Activated T-cell treated with anti-CD3 and anti-CD28 coated beads for 48 hours (primary cell): ENCODE measurements around the gene SHOC1.
"Not testable (repeated sequence)": the region's sequence is repeated elsewhere in the genome, so short reads cannot be mapped to it uniquely, and the experiment has no call there.

Experiments used
- DNase-seq: peaks from one replicate; pipeline ENCODE4 v3.0.0-alpha.2; 2020; ENCODE audit warnings: low read depth

SHOC1 gene

GRCh38 chr9:111805262-111805661 is 10.5 kb upstream of the SHOC1 start:
- no peak for DNase-seq

DNA sequence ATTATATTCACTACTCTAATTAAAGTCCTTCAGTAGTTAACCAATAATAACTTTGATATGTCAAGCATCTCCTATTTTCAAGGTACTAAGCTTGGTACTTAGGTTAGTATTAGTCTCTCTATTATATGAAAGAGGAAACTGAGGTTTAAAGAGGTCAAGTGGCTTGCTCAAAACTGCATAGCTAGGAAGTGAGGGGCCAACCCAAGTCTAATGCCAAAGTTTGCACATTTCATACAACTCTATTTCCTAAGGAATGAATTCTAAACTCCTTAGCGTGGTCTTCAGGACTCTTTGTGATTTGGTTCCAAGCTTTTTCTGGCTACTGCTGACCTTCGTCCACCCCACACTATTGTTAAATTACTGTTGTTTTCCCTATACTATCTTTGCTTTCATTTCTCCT is 9.9 kb upstream of the SHOC1 start:
- DNase-seq = no peak

DNA sequence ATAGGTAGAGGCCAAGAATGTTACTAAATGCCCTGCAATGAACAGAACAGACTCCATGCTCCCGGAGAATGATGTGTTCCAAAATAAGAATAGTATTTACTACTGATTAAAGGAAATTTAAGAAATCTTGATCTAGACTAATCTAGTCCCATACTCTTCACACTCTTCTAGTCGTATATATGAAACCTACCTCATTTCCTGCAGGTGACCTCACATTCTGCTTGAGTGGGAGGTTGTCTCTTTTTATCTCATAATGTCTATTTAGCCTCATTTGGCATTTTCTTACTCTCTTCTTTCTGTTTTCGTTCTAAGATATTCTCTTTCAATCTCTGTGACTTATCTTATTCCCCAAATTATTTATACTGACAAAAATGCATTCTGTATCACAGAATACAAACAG is 9.2 kb upstream of the SHOC1 start:
- no peak for DNase-seq

DNA sequence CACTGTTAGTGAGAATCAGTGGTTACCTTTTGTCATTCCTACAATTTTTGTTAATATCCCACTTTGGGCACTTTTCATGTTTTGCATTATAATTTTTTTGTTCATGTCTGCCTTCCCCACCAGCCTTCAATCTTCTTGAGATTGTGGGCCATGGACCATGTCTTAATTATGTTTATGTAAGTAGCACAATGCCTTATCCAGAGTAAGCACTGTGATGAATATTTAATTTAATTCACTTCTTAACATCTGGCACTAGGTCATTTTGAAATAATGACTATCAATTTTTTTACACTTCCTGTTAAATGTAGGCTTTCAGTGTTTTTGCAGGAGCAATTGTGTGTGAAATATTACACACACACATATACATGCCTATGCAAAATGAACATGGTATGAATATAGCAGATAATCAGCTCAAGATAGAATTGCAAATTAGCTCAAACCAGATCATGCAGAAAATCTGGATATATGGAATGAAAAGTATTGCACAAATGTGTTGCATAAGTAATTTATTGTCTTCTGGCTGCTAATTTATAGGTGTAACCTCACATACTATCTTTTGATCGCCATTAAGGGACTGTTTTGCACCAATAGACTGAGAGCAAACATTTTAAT is 5.3 kb upstream of the SHOC1 start:
- DNase-seq = no peak

GRCh38 chr9:111799506-111799905 is 4.8 kb upstream of the SHOC1 start:
- DNase-seq = no peak

GRCh38 chr9:111798786-111799185 is 4.0 kb upstream of the SHOC1 start:
- no peak for DNase-seq

DNA sequence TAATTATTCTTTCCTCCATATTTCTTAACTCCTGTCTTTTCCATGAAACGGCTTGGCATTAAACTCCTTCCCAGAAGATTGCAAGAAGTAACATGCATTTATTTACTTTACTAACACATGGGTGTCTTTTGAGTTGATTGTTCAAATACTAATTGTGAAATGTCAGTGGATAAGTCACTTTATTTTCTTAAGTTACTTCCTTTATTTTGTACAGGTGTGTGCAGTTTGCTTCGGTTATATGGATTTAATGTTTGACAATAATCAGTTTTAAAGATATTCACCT is 761 bp upstream of the SHOC1 start:
- no peak for DNase-seq

- DNase-seq = not testable (repeated sequence)
Observed at GRCh38 chr9:111791821-111792220, 2.9 kb downstream of the SHOC1 start.

DNA sequence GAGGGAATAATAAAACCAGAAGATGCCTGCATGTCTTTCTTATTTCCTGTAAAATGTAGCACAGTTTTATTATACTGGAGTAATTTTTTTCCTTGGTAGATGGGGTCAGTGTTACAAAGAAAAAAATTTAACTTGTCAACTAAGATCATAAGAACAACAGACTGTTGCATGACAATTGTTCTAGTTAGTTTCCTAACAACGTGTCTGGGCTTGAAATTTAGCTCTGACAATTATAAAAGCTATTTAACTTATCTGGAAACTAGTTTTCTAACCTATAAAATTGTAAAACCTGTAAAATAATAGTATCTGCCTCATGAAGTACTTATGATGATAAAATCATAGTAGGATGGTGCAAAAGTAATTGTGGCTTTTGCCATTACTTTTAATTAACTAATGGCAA is 4.9 kb downstream of the SHOC1 start:
- no peak for DNase-seq

DNA sequence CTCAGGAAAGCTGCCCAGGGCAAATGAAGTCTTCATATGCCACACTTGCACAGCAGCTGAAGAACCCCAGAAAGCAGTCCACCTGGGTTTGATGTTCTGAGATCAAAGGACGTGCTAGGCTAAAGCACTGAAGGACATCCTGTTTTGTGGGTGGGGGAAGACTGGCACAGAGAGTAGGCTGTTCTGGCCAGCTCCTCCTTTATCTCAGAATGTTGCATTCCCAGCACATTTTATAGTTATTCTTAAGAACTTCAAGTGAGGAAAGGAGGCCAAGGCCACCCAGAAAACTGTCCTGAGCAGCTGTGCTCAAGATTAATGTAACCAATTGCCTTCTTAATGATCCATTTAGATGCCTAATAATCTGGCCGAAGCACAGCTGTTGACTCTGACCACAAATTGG is 10.9 kb downstream of the SHOC1 start:
- no peak for DNase-seq

- DNase-seq = no peak
Observed at GRCh38 chr9:111783424-111783823, 11.3 kb downstream of the SHOC1 start.

- DNase-seq = no peak
Observed at GRCh38 chr9:111766066-111766465, 28.7 kb downstream of the SHOC1 start.

GRCh38 chr9:111762556-111762955 is 32.2 kb downstream of the SHOC1 start:
- no peak for DNase-seq

DNA sequence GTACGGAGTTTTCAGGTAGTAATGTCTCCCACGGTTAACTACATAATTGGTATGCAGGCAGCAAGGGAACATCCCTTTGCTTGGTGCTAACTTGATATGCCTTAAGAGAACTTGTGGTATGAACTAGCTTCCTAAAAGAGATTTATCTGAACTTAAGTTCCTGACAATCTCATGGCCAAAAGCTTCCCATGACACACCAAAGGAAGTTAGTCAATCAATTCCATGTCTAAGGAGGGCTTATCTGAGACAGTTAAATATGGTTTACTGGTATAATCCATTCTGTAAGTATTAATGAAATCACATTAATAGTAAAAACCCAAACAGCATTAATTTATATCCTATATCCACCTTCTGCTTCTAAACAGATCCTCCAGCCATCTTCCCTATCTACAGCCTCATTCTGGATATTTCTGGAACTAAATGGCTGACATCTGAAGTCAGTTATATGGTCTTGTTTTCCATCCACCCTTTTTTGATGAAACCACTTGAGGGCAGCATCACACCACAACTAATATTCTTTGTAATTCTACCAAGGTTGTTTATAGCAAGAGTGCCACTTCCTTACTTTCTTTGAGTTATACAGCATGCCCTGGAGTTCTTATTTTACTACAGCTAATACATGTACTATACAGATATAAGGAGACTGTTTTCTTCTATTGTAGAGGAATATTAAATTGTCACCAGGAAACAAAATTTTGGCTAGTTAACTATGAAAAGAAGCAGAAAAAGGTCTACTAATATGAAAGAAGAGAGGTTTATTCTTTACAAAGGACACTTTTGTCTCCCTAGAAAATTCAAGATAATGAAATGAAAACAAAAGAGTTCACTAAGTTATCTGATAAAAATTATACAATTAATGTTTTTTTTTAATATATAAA is 34.7 kb downstream of the SHOC1 start:
- DNase-seq = no peak

GRCh38 chr9:111754800-111755199 is 39.9 kb downstream of the SHOC1 start:
- no peak for DNase-seq

DNA sequence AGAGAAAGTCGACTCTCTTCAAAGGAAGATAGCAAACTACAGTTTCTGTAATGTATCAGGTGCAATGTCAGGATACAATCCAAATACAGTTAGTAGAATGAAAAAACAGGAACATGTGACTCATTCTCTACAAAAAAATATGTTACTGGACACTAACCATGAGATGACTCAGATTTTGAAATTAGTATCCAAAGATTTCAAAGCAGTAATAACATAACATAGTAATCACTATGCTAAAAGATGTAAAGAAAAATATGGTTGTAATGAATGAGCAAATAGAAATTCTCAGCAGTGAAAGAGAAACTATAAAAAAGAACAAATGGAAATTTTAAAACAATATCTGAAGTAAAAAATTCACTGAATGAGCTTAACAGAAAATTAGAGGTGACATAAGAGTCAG is 42.3 kb downstream of the SHOC1 start:
- DNase-seq = no peak
